GM12874 (cell line): ENCODE measurements around the gene PTPRC.
A peak's percentile ranks its signal among the peaks of the same experiment; 100 is the strongest.

Experiments
- CTCF ChIP-seq: IDR thresholded peaks from 2 replicates; pipeline ENCODE4 v1.5.1; 2011; ENCODE audit warnings: low read depth, mild to moderate bottlenecking, control low read depth, low read length, moderate library complexity; ENCODE audit not compliant: insufficient read depth

The PTPRC gene

GRCh38 chr1:198798923-198799386, 160.1 kb downstream of the PTPRC start:
- 0 out of 2 replicates have a peak, but pooled peaks have one; percentile 2 for TF ChIP-seq CTCF

GRCh38 chr1:198805498-198806151, 166.8 kb downstream of the PTPRC start:
- no peak for TF ChIP-seq CTCF

- TF ChIP-seq CTCF, result no peak
Measured at GRCh38 chr1:198806861-198807260, 168.0 kb downstream of the PTPRC start.
